Measurements from ENCODE around the gene IPMK. TPM values are rescaled to one million over a fixed set of nuclear protein-coding genes. Genes with fewer than 3 reads are reported as not detected.

IPMK gene
- total RNA-seq, 1 donor from 2014 or later: 3.1 TPM

- no peaks in the 10 kb centered on the region for H3K27me3 ChIP-seq (ENCODE audit: control insufficient read depth in 3 of 3, insufficient read depth in 3 of 3, low read length in 3 of 3)
- no peaks in the 10 kb centered on the region for H3K4me1 ChIP-seq (ENCODE audit: control insufficient read depth in 3 of 3, insufficient read depth in 3 of 3, low read length in 3 of 3)
- H3K4me3 ChIP-seq (ENCODE audit: low read length in 3 of 3): no peak overlapping the region
- no peak overlapping the region for H3K9ac ChIP-seq (ENCODE audit: low read depth in 1 of 3, low read length in 3 of 3)
- H3K9me3 ChIP-seq (ENCODE audit: control insufficient read depth in 3 of 3, low read length in 3 of 3): no peaks in the 10 kb centered on the region
- H3K36me3 ChIP-seq (ENCODE audit: control insufficient read depth in 3 of 3, insufficient read depth in 3 of 3, low read length in 3 of 3): no peaks in the 10 kb centered on the region
- no peak overlapping the region for H3K27ac ChIP-seq (ENCODE audit: low read depth, low read length)
These were observed 123.8 kb downstream of the IPMK start for GRCh38 chr10:58143944-58144343.

Other genes with a start within 250 kb of the IPMK start
- 8.9 TPM for gene CISD1, start 1.3 kb upstream of the IPMK start, total RNA-seq
- 8.9 TPM for gene UBE2D1, start 67.1 kb upstream of the IPMK start, total RNA-seq
- 14.6 TPM for gene TFAM, start 117.5 kb upstream of the IPMK start, total RNA-seq
- gene BICC1, start 245.0 kb upstream of the IPMK start, total RNA-seq: 25.6 TPM